HG03378 (cell line): ENCODE measurements around the gene RNASE1.
"Not testable (repeated sequence)": the region's sequence is repeated elsewhere in the genome, so short reads cannot be mapped to it uniquely, and the experiment has no call there.

Experiments used
- ATAC-seq: cut with Tn5 transposase; IDR thresholded peaks from one replicate; pipeline ENCODE4 v1.9.1; 2021; ENCODE audit warnings: mild to moderate bottlenecking, moderate library complexity; ENCODE audit not compliant: unreplicated experiment

RNASE1 gene

GRCh38 chr14:20775043-20775442 lies 27.6 kb downstream of the RNASE1 start:
- ATAC-seq = no peak

- no peak for ATAC-seq
Measured at GRCh38 chr14:20774258-20774824, 28.3 kb downstream of the RNASE1 start.

GRCh38 chr14:20772650-20773049 lies 30.0 kb downstream of the RNASE1 start:
- no peak for ATAC-seq

GRCh38 chr14:20769421-20769820 lies 33.2 kb downstream of the RNASE1 start:
- ATAC-seq = no peak

- ATAC-seq = no peak
Measured at GRCh38 chr14:20768593-20768892, 34.1 kb downstream of the RNASE1 start.

- ATAC-seq = no peak
Measured at GRCh38 chr14:20760950-20761349, 41.7 kb downstream of the RNASE1 start.

- ATAC-seq = not testable (repeated sequence)
Measured at GRCh38 chr14:20759465-20759864, 43.2 kb downstream of the RNASE1 start.

GRCh38 chr14:20757965-20758364 lies 44.7 kb downstream of the RNASE1 start:
- no peak for ATAC-seq

- ATAC-seq = no peak
Measured at GRCh38 chr14:20755037-20755436, 47.6 kb downstream of the RNASE1 start.

GRCh38 chr14:20754308-20754707 lies 48.3 kb downstream of the RNASE1 start:
- no peak for ATAC-seq

GRCh38 chr14:20751963-20752562 lies 50.6 kb downstream of the RNASE1 start:
- no peak for ATAC-seq
